Mesodermal cell (in vitro differentiated cells): Measurements from ENCODE around the gene CNTNAP3B.
"Not testable (repeated sequence)": the region's sequence is repeated elsewhere in the genome, so short reads cannot be mapped to it uniquely, and the experiment has no call there.

Experiments
- H3K27ac ChIP-seq: 2 replicates; pipeline ENCODE4 v1.7.0; 2013; ENCODE audit warnings: mild to moderate bottlenecking, low read depth, low read length, moderate library complexity; ENCODE audit not compliant: severe bottlenecking
- H3K36me3 ChIP-seq: 2 replicates; pipeline ENCODE4 v1.7.1; 2013; ENCODE audit warnings: mild to moderate bottlenecking, low read length, moderate library complexity; ENCODE audit not compliant: control insufficient read depth, insufficient read depth
- H3K4me1 ChIP-seq: one replicate; pipeline ENCODE4 v1.7.1; 2013; ENCODE audit warnings: mild to moderate bottlenecking, low read length; ENCODE audit not compliant: insufficient read depth, control insufficient read depth, poor library complexity, severe bottlenecking
- H3K4me3 ChIP-seq: 2 replicates; pipeline ENCODE4 v1.7.0; 2013; ENCODE audit warnings: low read length, control low read depth, mild to moderate bottlenecking; ENCODE audit not compliant: insufficient read depth, poor library complexity, severe bottlenecking; ENCODE audit errors: extremely low read depth
- H3K9me3 ChIP-seq: 2 replicates; pipeline ENCODE4 v1.7.1; 2013; ENCODE audit warnings: mild to moderate bottlenecking, low read length, moderate library complexity; ENCODE audit not compliant: control insufficient read depth
- WGBS, 2 experiments: methylation state at CpG; one replicate each; pipeline ENCODE4 v1.1.5; 2013; ENCODE audit warnings: missing lambda C conversion rate in 2 of 2; ENCODE audit not compliant: insufficient coverage in 2 of 2; 5-methylcytosine and 5-hydroxymethylcytosine counted together

CNTNAP3B gene

GRCh38 chr9:41851848-41852740 lies 277.1 kb downstream of the CNTNAP3B start:
- not testable (repeated sequence) for H3K4me1 ChIP-seq, H3K36me3 ChIP-seq, H3K27ac ChIP-seq, H3K9me3 ChIP-seq, H3K4me3 ChIP-seq
- no CpG with 5 or more reads among the region's 9 CpGs for WGBS, 2 experiments

- not testable (repeated sequence) for H3K9me3 ChIP-seq, H3K4me3 ChIP-seq, H3K36me3 ChIP-seq, H3K27ac ChIP-seq, H3K4me1 ChIP-seq
- no CpG with 5 or more reads among the region's 7 CpGs for WGBS, 2 experiments
Observed at GRCh38 chr9:41847829-41848228, 281.4 kb downstream of the CNTNAP3B start.
